Vagina (tissue), 2 donors: Measurements from ENCODE around the gene SAMD3.

Experiments used
- POLR2A ChIP-seq, 2 donors: fragments of 450-650 bp; IDR thresholded peaks; one replicate each; pipeline ENCODE4 v1.6.1; 2017; ENCODE audit warnings: antibody characterized with exemption in 2 of 2, mild to moderate bottlenecking in 2 of 2, moderate library complexity in 2 of 2
- TF ChIP-seq, protein P1 (sequence below), 3 experiments: fragments of 450-650 bp in 2 of 3; fragments of 200-600 bp in 1 of 3; sonication (generic) in 1 of 3; IDR thresholded peaks; one replicate each; pipeline ENCODE4 v1.5.1; 2017 to 2019; ENCODE audit warnings: antibody characterized with exemption in 3 of 3, mild to moderate bottlenecking in 2 of 3, moderate library complexity in 2 of 3

GRCh38 chr6:130113201-130113710, 109.5 kb downstream of the SAMD3 start:
- TF ChIP-seq, protein P1, sequence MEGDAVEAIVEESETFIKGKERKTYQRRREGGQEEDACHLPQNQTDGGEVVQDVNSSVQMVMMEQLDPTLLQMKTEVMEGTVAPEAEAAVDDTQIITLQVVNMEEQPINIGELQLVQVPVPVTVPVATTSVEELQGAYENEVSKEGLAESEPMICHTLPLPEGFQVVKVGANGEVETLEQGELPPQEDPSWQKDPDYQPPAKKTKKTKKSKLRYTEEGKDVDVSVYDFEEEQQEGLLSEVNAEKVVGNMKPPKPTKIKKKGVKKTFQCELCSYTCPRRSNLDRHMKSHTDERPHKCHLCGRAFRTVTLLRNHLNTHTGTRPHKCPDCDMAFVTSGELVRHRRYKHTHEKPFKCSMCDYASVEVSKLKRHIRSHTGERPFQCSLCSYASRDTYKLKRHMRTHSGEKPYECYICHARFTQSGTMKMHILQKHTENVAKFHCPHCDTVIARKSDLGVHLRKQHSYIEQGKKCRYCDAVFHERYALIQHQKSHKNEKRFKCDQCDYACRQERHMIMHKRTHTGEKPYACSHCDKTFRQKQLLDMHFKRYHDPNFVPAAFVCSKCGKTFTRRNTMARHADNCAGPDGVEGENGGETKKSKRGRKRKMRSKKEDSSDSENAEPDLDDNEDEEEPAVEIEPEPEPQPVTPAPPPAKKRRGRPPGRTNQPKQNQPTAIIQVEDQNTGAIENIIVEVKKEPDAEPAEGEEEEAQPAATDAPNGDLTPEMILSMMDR (IDR thresholded peaks at IDR 0.05): no peak
- TF ChIP-seq POLR2A (IDR thresholded peaks at IDR 0.05): no peak
